HG03342 (cell line): Measurements from ENCODE around the gene CLEC16A.

Experiments
- ATAC-seq: cut with Tn5 transposase; IDR thresholded peaks from one replicate; pipeline ENCODE4 v1.9.1; 2021; ENCODE audit warnings: mild to moderate bottlenecking, moderate library complexity; ENCODE audit not compliant: unreplicated experiment

CLEC16A gene

GRCh38 chr16:11109566-11109965, 165.2 kb downstream of the CLEC16A start:
- no peak for ATAC-seq

GRCh38 chr16:11111150-11111549, 166.8 kb downstream of the CLEC16A start:
- no peak for ATAC-seq

- no peak for ATAC-seq
Measured at GRCh38 chr16:11111856-11112634, 167.7 kb downstream of the CLEC16A start.

GRCh38 chr16:11112723-11113348, 168.5 kb downstream of the CLEC16A start:
- ATAC-seq = no peak

- ATAC-seq = no peak
Measured at GRCh38 chr16:11114366-11115164, 170.2 kb downstream of the CLEC16A start.

- no peak for ATAC-seq
Measured at GRCh38 chr16:11117576-11118211, 173.3 kb downstream of the CLEC16A start.

- ATAC-seq = no peak
Measured at GRCh38 chr16:11118479-11118878, 174.1 kb downstream of the CLEC16A start.

GRCh38 chr16:11121083-11121608, 176.8 kb downstream of the CLEC16A start:
- no peak for ATAC-seq

GRCh38 chr16:11121914-11122692, 177.7 kb downstream of the CLEC16A start:
- ATAC-seq = no peak

- ATAC-seq = no peak
Measured at GRCh38 chr16:11123666-11124065, 179.3 kb downstream of the CLEC16A start.

GRCh38 chr16:11125936-11126335, 181.6 kb downstream of the CLEC16A start:
- ATAC-seq = no peak

- ATAC-seq = no peak
Measured at GRCh38 chr16:11126399-11127054, 182.2 kb downstream of the CLEC16A start.

GRCh38 chr16:11127610-11128195, 183.3 kb downstream of the CLEC16A start:
- no peak for ATAC-seq

GRCh38 chr16:11128211-11129141, 184.1 kb downstream of the CLEC16A start:
- no peak for ATAC-seq

- no peak for ATAC-seq
Measured at GRCh38 chr16:11129378-11129781, 185.0 kb downstream of the CLEC16A start.

- ATAC-seq = no peak
Measured at GRCh38 chr16:11130978-11131665, 186.8 kb downstream of the CLEC16A start.

GRCh38 chr16:11131706-11132105, 187.3 kb downstream of the CLEC16A start:
- no peak for ATAC-seq
